Prostate gland (tissue), 2 donors: ENCODE measurements around the gene SARDH.

ENCODE experiments used
- CTCF ChIP-seq, 4 experiments: fragments of 200-600 bp in 2 of 4; fragments of 450-650 bp in 2 of 4; sonication (generic) in 2 of 4; IDR thresholded peaks; 1 replicate in 3 of 4; 2 replicates in 1 of 4; pipeline ENCODE4 v1.5.1; 2016 to 2019; ENCODE audit warnings: antibody characterized with exemption in 4 of 4, mild to moderate bottlenecking in 2 of 4, moderate library complexity in 2 of 4
- POLR2A ChIP-seq: fragments of 450-650 bp; IDR thresholded peaks from one replicate; pipeline ENCODE4 v1.6.1; 2016; ENCODE audit warnings: antibody characterized with exemption, mild to moderate bottlenecking

- no peak for TF ChIP-seq CTCF (IDR thresholded peaks at IDR 0.05)
- no peak for TF ChIP-seq POLR2A
These were observed 54.5 kb downstream of the SARDH start for GRCh38 chr9:133683586-133684120.
